GM23338 (cell line): ENCODE data around the gene ZNF77.

ENCODE experiments used
- CREB1 ChIP-seq: fragments of 250-450 bp; sonication (Bioruptor Pico); IDR thresholded peaks from 2 replicates; pipeline ENCODE4 v1.5.0; 2020; ENCODE audit warnings: low read depth, mild to moderate bottlenecking, moderate library complexity
- CTCF ChIP-seq, 2 experiments: fragments of 200-600 bp in 1 of 2; sonication (generic) in 1 of 2; conservative IDR thresholded peaks; 2 replicates each; pipeline versions ENCODE4 v1.5.1 to v1.6.1; 2016 to 2017; ENCODE audit warnings: antibody characterized with exemption in 2 of 2, low read depth in 2 of 2, mild to moderate bottlenecking in 2 of 2, moderate library complexity in 1 of 2
- ETS1 ChIP-seq: IDR thresholded peaks from 2 replicates; pipeline ENCODE4 v1.6.1; 2016; ENCODE audit warnings: antibody characterized with exemption
- EZH2 ChIP-seq: fragments of 200-600 bp; sonication (generic); IDR thresholded peaks from one replicate; pipeline ENCODE4 v1.8.0; 2017; ENCODE audit warnings: antibody characterized with exemption, mild to moderate bottlenecking, low read depth; ENCODE audit not compliant: unreplicated experiment
- EZH2phosphoT487 ChIP-seq: fragments of 200-600 bp; sonication (generic); IDR thresholded peaks from one replicate; pipeline ENCODE4 v1.8.1; 2018; ENCODE audit warnings: antibody characterized with exemption; ENCODE audit not compliant: unreplicated experiment
- JUNB ChIP-seq: IDR thresholded peaks from one replicate; pipeline ENCODE4 v1.6.1; 2016; ENCODE audit warnings: antibody characterized with exemption; ENCODE audit not compliant: unreplicated experiment
- NANOG ChIP-seq: IDR thresholded peaks from 2 replicates; pipeline ENCODE4 v1.6.1; 2016; ENCODE audit warnings: antibody characterized with exemption, borderline replicate concordance
- POLR2AphosphoS5 ChIP-seq: IDR thresholded peaks from 2 replicates; pipeline ENCODE4 v1.6.1; 2016; ENCODE audit warnings: antibody characterized with exemption, low read depth
- REST ChIP-seq: IDR thresholded peaks from one replicate; pipeline ENCODE4 v1.6.1; 2018; ENCODE audit warnings: antibody characterized with exemption; ENCODE audit not compliant: unreplicated experiment
- STAT1 ChIP-seq: IDR thresholded peaks from one replicate; pipeline ENCODE4 v1.6.1; 2016; ENCODE audit warnings: antibody characterized with exemption; ENCODE audit not compliant: unreplicated experiment
- ZNF114 ChIP-seq: fragments of 250-450 bp; sonication (Bioruptor Pico); IDR thresholded peaks from 2 replicates; pipeline ENCODE4 v1.5.0; 2020; ENCODE audit warnings: mild to moderate bottlenecking, moderate library complexity
- ZNF331 ChIP-seq: fragments of 250-450 bp; sonication (Bioruptor Pico); IDR thresholded peaks from 2 replicates; pipeline ENCODE4 v1.5.0; 2020; ENCODE audit warnings: low read depth, mild to moderate bottlenecking, moderate library complexity
- ZNF462 ChIP-seq: fragments of 250-450 bp; sonication (Bioruptor Pico); IDR thresholded peaks from 2 replicates; pipeline ENCODE4 v1.5.0; 2020; ENCODE audit warnings: mild to moderate bottlenecking, moderate library complexity

- no peak for TF ChIP-seq CREB1 (CRISPR knock-in tag)
- TF ChIP-seq CTCF (conservative IDR thresholded peaks at IDR 0.05; ENCODE audit: low read depth in 2 of 2), result no peak
- TF ChIP-seq REST, result no peak
- TF ChIP-seq ETS1, result no peak
- TF ChIP-seq POLR2AphosphoS5, result no peak
- TF ChIP-seq EZH2, result no peak
- TF ChIP-seq EZH2phosphoT487, result no peak
- no peak for TF ChIP-seq ZNF114 (CRISPR knock-in tag)
- TF ChIP-seq JUNB, result no peak
- no peak for TF ChIP-seq ZNF462 (CRISPR knock-in tag)
- TF ChIP-seq ZNF331, result no peak
- TF ChIP-seq STAT1, result no peak
- TF ChIP-seq NANOG, result no peak
Observed at GRCh38 chr19:2987797-2988196, 43.0 kb upstream of the ZNF77 start.
